HepG2 (cell line): Measurements from ENCODE around the gene NME2. TPM values are rescaled to one million over a fixed set of nuclear protein-coding genes. Genes with fewer than 3 reads are reported as not detected.

ENCODE experiments used
- ATAC-seq: fragments of 200-7000 bp; cut with Tn5 transposase; 3 replicates; pipeline ENCODE4 v1.9.1; 2020; ENCODE audit warnings: mild to moderate bottlenecking, moderate library complexity
- BruUV-seq: library from RNA; stranded (reverse); fragments of 400-500 nt; replicated peaks from 2 replicates; lab custom pipeline; 2021; lab: Mats Ljungman, UMichigan
- CTCF ChIA-PET: fragments of 300-600 bp; formaldehyde crosslinking; extraction: SDS; loops from one replicate; lab custom pipeline; 2021; ENCODE audit warnings: low total read pairs, inconsistent platforms, low intra/inter-chr PET ratio; lab: Yijun Ruan, JAX
- POLR2A ChIA-PET: fragments of 350-600 bp; sonication (Branson Sonifier 250); formaldehyde crosslinking; loops from one replicate; lab custom pipeline; 2020; ENCODE audit warnings: antibody characterized with exemption, inconsistent platforms; lab: Yijun Ruan, JAX
- DNase-seq: peaks from one replicate; pipeline ENCODE4 v3.0.0-alpha.2; 2015; ENCODE audit warnings: low spot score
- FAIRE-seq: peaks from 3 replicates; lab custom pipeline; 2011; peaks lifted over from hg19 to GRCh38; lab: Jason Lieb, UNC
- H2AFZ ChIP-seq: one replicate; pipeline ENCODE4 v1.6.1; 2011; ENCODE audit warnings: low read length, inconsistent platforms
- H3K27ac ChIP-seq: fragments of 300-600 bp; 3 replicates; pipeline ENCODE4 v1.8.0; 2011; ENCODE audit warnings: mixed run types, mild to moderate bottlenecking, mixed read lengths, low read length, inconsistent platforms; ENCODE audit not compliant: insufficient read depth; ENCODE audit errors: extremely low read length
- H3K27me3 ChIP-seq, 2 experiments: fragments of 200-600 bp in 1 of 2; 2 replicates in 1 of 2; 3 replicates in 1 of 2; pipeline versions ENCODE4 v1.6.0 to v1.8.0; 2011; ENCODE audit warnings: low read length in 2 of 2, mild to moderate bottlenecking in 2 of 2, moderate library complexity in 2 of 2, inconsistent platforms in 1 of 2; ENCODE audit not compliant: insufficient read depth in 2 of 2, control insufficient read depth in 1 of 2
- H3K36me3 ChIP-seq, 2 experiments: fragments of 200-600 bp in 1 of 2; replicated peaks in 1 of 2; 2 replicates in 1 of 2; 3 replicates in 1 of 2; pipeline versions ENCODE4 v1.5.1 to v1.8.0; 2011; ENCODE audit warnings: low read length in 2 of 2, inconsistent platforms in 1 of 2; ENCODE audit not compliant: insufficient read depth in 2 of 2, control insufficient read depth in 1 of 2
- H3K4me1 ChIP-seq: 2 replicates; pipeline ENCODE4 v1.5.1; 2012; ENCODE audit warnings: low read length, inconsistent platforms; ENCODE audit not compliant: insufficient read depth
- H3K4me2 ChIP-seq: 2 replicates; pipeline ENCODE4 v1.6.0; 2011; ENCODE audit warnings: low read depth, low read length, inconsistent platforms
- H3K4me3 ChIP-seq, 3 experiments: fragments of 200-600 bp in 1 of 3; sonication (generic), shearing (Covaris generic) in 1 of 3; replicated peaks in 1 of 3; 2 replicates each; pipeline ENCODE4 v1.5.1; 2011 to 2016; ENCODE audit warnings: low read length in 3 of 3, inconsistent platforms in 2 of 3, low read depth in 2 of 3, mild to moderate bottlenecking in 2 of 3, control low read depth in 1 of 3, mixed read lengths in 1 of 3; ENCODE audit not compliant: insufficient read depth in 1 of 3
- H3K79me2 ChIP-seq: one replicate; pipeline ENCODE4 v1.6.1; 2011; ENCODE audit warnings: low read length, inconsistent platforms; ENCODE audit not compliant: insufficient read depth
- H3K9ac ChIP-seq: 2 replicates; pipeline ENCODE4 v1.6.0; 2011; ENCODE audit warnings: mild to moderate bottlenecking, low read depth, low read length, inconsistent platforms; ENCODE audit not compliant: insufficient read depth
- H3K9me3 ChIP-seq: 2 replicates; pipeline ENCODE4 v1.5.1; 2012; ENCODE audit warnings: mild to moderate bottlenecking, low read length
- H4K20me1 ChIP-seq: 2 replicates; pipeline ENCODE4 v1.6.0; 2011; ENCODE audit warnings: inconsistent platforms, mild to moderate bottlenecking, low read length, moderate library complexity; ENCODE audit not compliant: insufficient read depth
- ATF7 ChIP-seq, 2 experiments: fragments of 450-650 bp in 1 of 2; sonication (generic) in 1 of 2; formaldehyde crosslinking in 1 of 2; IDR thresholded peaks; 2 replicates each; pipeline versions ENCODE4 v1.4.0 to v1.6.1; 2016 to 2020; ENCODE audit warnings: antibody characterized with exemption in 1 of 2, mild to moderate bottlenecking in 1 of 2, missing genetic modification reagents in 1 of 2
- CREB1 ChIP-seq, 2 experiments: fragments of 450-650 bp in 1 of 2; IDR thresholded peaks; 2 replicates each; pipeline ENCODE4 v1.6.1; 2016 to 2017; ENCODE audit warnings: control low read depth in 1 of 2, mild to moderate bottlenecking in 1 of 2, missing compliant biosample characterization in 1 of 2, missing genetic modification characterization in 1 of 2
- DMAP1 ChIP-seq: IDR thresholded peaks from 2 replicates; pipeline ENCODE4 v1.6.1; 2016
- KDM1A ChIP-seq: IDR thresholded peaks from 2 replicates; pipeline ENCODE4 v1.6.1; 2016; ENCODE audit warnings: missing compliant biosample characterization
- MXD4 ChIP-seq: IDR thresholded peaks from 2 replicates; pipeline ENCODE4 v1.6.1; 2016; ENCODE audit warnings: mild to moderate bottlenecking, missing biosample characterization, missing genetic modification reagents
- RBAK ChIP-seq: sonication (generic); formaldehyde crosslinking; IDR thresholded peaks from 2 replicates; pipeline ENCODE4 v1.5.1; 2020; ENCODE audit warnings: mild to moderate bottlenecking, missing genetic modification reagents
- SP2 ChIP-seq: sonication (generic); formaldehyde crosslinking; IDR thresholded peaks from 2 replicates; pipeline ENCODE4 v1.5.1; 2020; ENCODE audit warnings: mild to moderate bottlenecking, missing genetic modification reagents
- TMF1 ChIP-seq: sonication (generic); formaldehyde crosslinking; IDR thresholded peaks from 2 replicates; pipeline ENCODE4 v1.8.1; 2022; ENCODE audit warnings: low read depth, missing genetic modification reagents
- WIZ ChIP-seq: sonication (generic); formaldehyde crosslinking; IDR thresholded peaks from 2 replicates; pipeline ENCODE4 v1.5.1; 2020; ENCODE audit warnings: mild to moderate bottlenecking, missing genetic modification reagents
- ZNF510 ChIP-seq: sonication (generic); formaldehyde crosslinking; IDR thresholded peaks from 2 replicates; pipeline ENCODE4 v1.4.0; 2020; ENCODE audit warnings: low read depth, mild to moderate bottlenecking, missing genetic modification reagents
- ZNF549 ChIP-seq: sonication (generic); formaldehyde crosslinking; IDR thresholded peaks from 2 replicates; pipeline ENCODE4 v1.5.0; 2020; ENCODE audit warnings: missing genetic modification reagents
- ZNF619 ChIP-seq: sonication (generic); formaldehyde crosslinking; IDR thresholded peaks from 2 replicates; pipeline ENCODE4 v1.4.0; 2020; ENCODE audit warnings: mild to moderate bottlenecking, missing genetic modification reagents
- ZNF644 ChIP-seq: IDR thresholded peaks from 2 replicates; pipeline ENCODE4 v1.6.1; 2016; ENCODE audit warnings: low read depth
- ZSCAN9 ChIP-seq: IDR thresholded peaks from 2 replicates; pipeline ENCODE4 v1.6.1; 2016; ENCODE audit warnings: borderline replicate concordance
- WGBS: methylation state at CpG from one replicate; pipeline ENCODE4 v1.1.6; 2017; ENCODE audit warnings: low lambda C conversion rate; 5-methylcytosine and 5-hydroxymethylcytosine counted together
- in situ Hi-C: cut with HindIII; loops from 2 replicates; pipeline ENCODE4 v1.10.0; 2017; ENCODE audit warnings: low pct_unique_long_range_greater_than_20kb; ENCODE audit not compliant: extremely low pct_ligation_motif_present
- intact Hi-C: fragments of 100-400 bp; cut with micrococcal nuclease; formaldehyde crosslinking; loops from one replicate; pipeline ENCODE4 v1.10.0; 2022; ENCODE audit not compliant: unreplicated experiment
- polyA plus RNA-seq, 8 experiments: library from polyadenylated mRNA; depleted of rRNA in 3 of 8; stranded (reverse) in 7 of 8; unstranded in 1 of 8; fragments of >200 nt; fragmentation: Illumina TruSeq in 4 of 8; extraction: Trizol in 4 of 8; gene quantifications; 2 replicates each; pipeline versions ENCODE4 v1.2.1 to v1.2.3, GENCODE V29; 2011 to 2016; ENCODE audit warnings: low read depth in 4 of 8, missing spikeins in 1 of 8, mixed read lengths in 1 of 8; ENCODE audit not compliant: insufficient read depth in 1 of 8
- total RNA-seq, 5 experiments: library from RNA; depleted of rRNA; stranded (reverse); fragments of >200 nt; fragmentation: Illumina TruSeq; extraction: Trizol; gene quantifications; 2 replicates each; pipeline ENCODE4 v1.2.3, GENCODE V29; 2016; ENCODE audit warnings: low read depth in 1 of 5
- TF ChIP-seq, protein P1 (sequence below): sonication (generic); formaldehyde crosslinking; IDR thresholded peaks from 2 replicates; pipeline ENCODE4 v1.4.0; 2020; ENCODE audit warnings: missing genetic modification reagents
- TF ChIP-seq, protein P2 (sequence below): sonication (generic); formaldehyde crosslinking; IDR thresholded peaks from 2 replicates; pipeline ENCODE4 v1.4.0; 2020; ENCODE audit warnings: missing genetic modification reagents; ENCODE audit errors: not compliant biosample characterization
- TF ChIP-seq, protein P3 (sequence below): sonication (generic); formaldehyde crosslinking; IDR thresholded peaks from 2 replicates; pipeline ENCODE4 v1.5.0; 2020; ENCODE audit warnings: mild to moderate bottlenecking, low read depth, missing genetic modification reagents, borderline replicate concordance

NME2 gene
- total and polyA plus RNA-seq, 2 of the 13 experiments (the other 11 are each of a cell fraction or from before 2014, with no cell fraction given), result 790 to 1,213 TPM

DNA sequence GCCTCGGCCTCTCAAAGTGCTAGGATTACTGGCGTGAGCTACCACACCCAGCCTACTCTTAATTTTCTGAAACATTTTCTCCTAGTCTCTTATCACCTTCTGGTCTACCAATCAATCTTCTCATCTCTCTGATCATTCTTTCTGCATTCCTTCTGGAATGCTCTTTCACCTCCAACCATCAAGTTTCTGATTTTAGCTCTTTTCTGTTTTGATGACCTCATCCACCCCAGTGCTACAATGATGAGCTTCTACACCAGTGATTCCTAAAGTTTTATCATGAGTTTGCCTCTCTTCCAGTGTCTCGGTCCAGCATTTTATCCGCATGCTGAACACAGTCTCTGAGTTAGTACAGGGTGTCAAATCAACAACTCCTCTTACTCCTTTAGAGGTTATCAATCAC, 31.5 kb downstream of the NME2 start:
- H3K4me3 ChIP-seq, result no peak overlapping the region
- BruUV-seq, result no TSS peak
- no peak overlapping the region for H2AFZ ChIP-seq
- H3K9ac ChIP-seq, result no peak overlapping the region
- H3K9me3 ChIP-seq, result no peaks in the 10 kb centered on the region
- no peaks in the 10 kb centered on the region for H3K27me3 ChIP-seq
- no peaks in the 10 kb centered on the region for H4K20me1 ChIP-seq
- no peak overlapping the region for H3K27ac ChIP-seq
- no peak for DNase-seq
- no peak for FAIRE-seq
- no peak for ATAC-seq
- intact Hi-C loops (no loop called here), in situ Hi-C loops (no loop called here)
- TF ChIP-seq DMAP1 (CRISPR knock-in tag), result no peak
- peak; percentile 26; the same call in 1 of the 2 replicates for TF ChIP-seq CREB1 (IDR thresholded peaks at IDR 0.05)
- no peak for TF ChIP-seq CREB1 (CRISPR knock-in tag; IDR thresholded peaks at IDR 0.05)
- TF ChIP-seq TMF1 (CRISPR knock-in tag), result no peak
- TF ChIP-seq, protein P1, sequence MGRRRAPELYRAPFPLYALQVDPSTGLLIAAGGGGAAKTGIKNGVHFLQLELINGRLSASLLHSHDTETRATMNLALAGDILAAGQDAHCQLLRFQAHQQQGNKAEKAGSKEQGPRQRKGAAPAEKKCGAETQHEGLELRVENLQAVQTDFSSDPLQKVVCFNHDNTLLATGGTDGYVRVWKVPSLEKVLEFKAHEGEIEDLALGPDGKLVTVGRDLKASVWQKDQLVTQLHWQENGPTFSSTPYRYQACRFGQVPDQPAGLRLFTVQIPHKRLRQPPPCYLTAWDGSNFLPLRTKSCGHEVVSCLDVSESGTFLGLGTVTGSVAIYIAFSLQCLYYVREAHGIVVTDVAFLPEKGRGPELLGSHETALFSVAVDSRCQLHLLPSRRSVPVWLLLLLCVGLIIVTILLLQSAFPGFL (CRISPR knock-in tag), result no peak
- no peak for TF ChIP-seq ZNF549
- TF ChIP-seq ATF7 (IDR thresholded peaks at IDR 0.05), result peak; percentile 92
- TF ChIP-seq ATF7 (CRISPR knock-in tag; IDR thresholded peaks at IDR 0.05), result no peak
- ChIA-PET CTCF (no interaction called here), POLR2A (no interaction called here)
- WGBS, result 98% methylated on average over 3 of the region's 4 CpGs
- no peaks in the 10 kb centered on the region for H3K79me2 ChIP-seq
- no peak overlapping the region for H3K4me2 ChIP-seq
- no peaks in the 10 kb centered on the region for H3K4me1 ChIP-seq
- peaks cover 27 to 84% of the 10 kb centered on the region in 2 experiments for H3K36me3 ChIP-seq

DNA sequence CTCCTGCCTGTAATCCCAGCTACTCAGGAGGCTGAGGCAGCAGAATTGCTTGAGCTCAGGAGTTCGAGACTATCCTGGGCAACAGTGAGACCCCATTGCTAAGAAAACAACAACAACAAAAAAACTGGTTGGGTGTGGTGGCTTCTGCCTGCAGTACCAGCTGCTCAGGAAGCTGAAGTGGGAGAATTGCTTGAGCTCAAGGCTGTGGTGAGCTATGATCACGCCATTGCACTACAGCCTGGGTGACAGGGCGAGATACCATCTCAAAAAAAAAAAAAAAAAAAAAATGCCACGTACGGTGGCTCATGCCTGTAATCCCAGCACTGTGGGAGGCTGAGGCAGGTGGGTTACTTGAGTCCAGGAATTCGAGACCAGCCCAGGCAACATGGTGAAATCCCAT, 34.1 kb downstream of the NME2 start:
- 98% methylated on average over 6 of the region's 6 CpGs for WGBS
- no peak overlapping the region for H3K4me2 ChIP-seq
- no peak overlapping the region for H3K27ac ChIP-seq
- H2AFZ ChIP-seq, result no peak overlapping the region
- in situ Hi-C loops, result no loop called here
- no peaks in the 10 kb centered on the region for H3K27me3 ChIP-seq
- no peaks in the 10 kb centered on the region for H3K79me2 ChIP-seq
- ChIA-PET POLR2A (no interaction called here), CTCF (no interaction called here)
- ATAC-seq (no peak), FAIRE-seq (no peak), DNase-seq (no peak)
- H3K4me1 ChIP-seq, result no peaks in the 10 kb centered on the region
- BruUV-seq, result no TSS peak
- peaks cover 26 to 83% of the 10 kb centered on the region in 2 experiments for H3K36me3 ChIP-seq
- no peaks in the 10 kb centered on the region for H3K9me3 ChIP-seq
- H3K4me3 ChIP-seq, result no peak overlapping the region
- intact Hi-C loops, result no loop called here
- no peaks in the 10 kb centered on the region for H4K20me1 ChIP-seq
- H3K9ac ChIP-seq, result no peak overlapping the region
- TF ChIP-seq RBAK (CRISPR knock-in tag) (no peak), ZNF510 (CRISPR knock-in tag) (no peak), ZSCAN9 (CRISPR knock-in tag) (no peak), ZNF644 (CRISPR knock-in tag) (no peak), SP2 (CRISPR knock-in tag) (no peak), WIZ (CRISPR knock-in tag) (no peak), KDM1A (no peak), ZNF619 (no peak), MXD4 (no peak)
- TF ChIP-seq, protein P2, sequence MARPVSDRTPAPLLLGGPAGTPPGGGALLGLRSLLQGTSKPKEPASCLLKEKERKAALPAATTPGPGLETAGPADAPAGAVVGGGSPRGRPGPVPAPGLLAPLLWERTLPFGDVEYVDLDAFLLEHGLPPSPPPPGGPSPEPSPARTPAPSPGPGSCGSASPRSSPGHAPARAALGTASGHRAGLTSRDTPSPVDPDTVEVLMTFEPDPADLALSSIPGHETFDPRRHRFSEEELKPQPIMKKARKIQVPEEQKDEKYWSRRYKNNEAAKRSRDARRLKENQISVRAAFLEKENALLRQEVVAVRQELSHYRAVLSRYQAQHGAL (CRISPR knock-in tag), result no peak
- TF ChIP-seq, protein P3, sequence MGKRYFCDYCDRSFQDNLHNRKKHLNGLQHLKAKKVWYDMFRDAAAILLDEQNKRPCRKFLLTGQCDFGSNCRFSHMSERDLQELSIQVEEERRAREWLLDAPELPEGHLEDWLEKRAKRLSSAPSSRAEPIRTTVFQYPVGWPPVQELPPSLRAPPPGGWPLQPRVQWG (CRISPR knock-in tag), result no peak
